Measurements from ENCODE around the gene FAM89B.

FAM89B gene

GRCh38 chr11:65573391-65574079, 1.2 kb downstream of the FAM89B start:
- no peak for DNase-seq (ENCODE audit: low read depth)

GRCh38 chr11:65574109-65574810, 1.9 kb downstream of the FAM89B start:
- DNase-seq (ENCODE audit: low read depth): peak; percentile 86

DNA sequence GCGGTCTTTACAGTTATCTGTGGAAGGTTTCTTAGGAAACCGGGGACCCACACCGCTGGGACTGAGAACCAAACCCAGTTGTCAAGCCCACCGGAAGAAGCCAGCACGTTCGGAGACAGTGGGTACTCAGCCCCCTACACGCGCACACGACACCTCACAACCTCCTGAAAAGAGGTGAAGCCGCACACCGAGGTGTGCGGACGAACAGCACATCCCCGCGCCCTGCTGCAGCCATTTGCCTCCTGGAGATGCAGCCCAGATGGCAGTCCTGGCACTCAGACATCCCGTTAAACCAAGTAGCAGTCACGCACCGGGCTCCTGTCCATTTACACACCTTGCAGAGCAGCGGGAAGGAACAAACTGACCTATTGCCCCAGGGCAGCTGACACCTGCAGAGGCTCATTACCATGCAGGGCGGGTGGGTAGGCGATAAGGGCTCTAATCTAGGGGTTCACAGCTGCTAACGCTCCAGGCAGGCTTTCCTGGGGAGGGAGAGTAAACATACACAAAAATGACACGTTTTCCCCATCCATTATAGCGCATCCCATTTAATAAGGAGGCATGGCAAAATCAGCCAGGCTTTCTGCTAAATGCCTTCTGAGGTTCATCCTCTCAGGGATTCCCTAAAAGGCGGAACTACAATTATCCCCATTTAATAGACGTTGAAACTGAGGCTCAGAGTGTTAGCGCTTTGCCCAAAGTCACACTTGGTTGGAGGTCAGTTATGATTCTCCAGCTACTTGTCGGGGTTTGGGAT, 2.7 kb downstream of the FAM89B start:
- no peak for DNase-seq (ENCODE audit: low read depth)

DNA sequence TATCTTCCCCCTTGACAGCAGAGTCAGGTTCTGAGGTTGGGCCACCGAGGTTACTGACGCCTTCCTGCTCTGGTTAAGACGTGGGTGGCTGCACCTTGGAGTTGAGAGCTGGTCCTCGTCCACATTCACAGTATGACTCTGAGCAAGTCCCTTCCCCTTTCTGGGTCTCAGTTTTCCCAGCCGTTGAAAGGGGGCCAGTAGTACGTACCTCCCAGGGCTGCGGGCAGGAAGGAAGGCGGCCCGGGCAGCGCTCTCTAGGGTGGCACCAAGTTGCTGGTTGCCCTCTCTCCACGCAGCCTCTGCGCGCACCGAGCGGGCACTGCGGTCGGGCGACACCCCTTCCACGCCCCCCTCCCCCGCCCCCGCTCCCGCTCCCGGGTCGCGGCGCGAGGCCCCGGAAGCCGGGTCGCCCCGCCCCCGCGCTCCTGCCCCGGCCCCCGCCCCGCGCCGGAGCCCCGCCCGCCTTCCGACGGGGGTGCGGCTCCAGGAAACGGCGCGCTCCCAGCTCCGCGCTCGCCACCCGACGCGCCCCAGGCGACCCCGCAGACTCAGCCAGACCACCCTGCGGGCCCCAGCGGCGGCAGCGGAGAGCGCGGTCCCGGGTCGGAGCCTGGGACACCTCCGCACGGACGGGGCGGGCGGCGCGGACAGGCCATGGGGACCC, 3.4 kb downstream of the FAM89B start, which contains the start of gene EHBP1L1:
EHBP1L1 (plus strand) TSS at position 486 of the 664 bp plus-strand sequence. CDS start 250 bp downstream, outside the sequence.
- no peak for DNase-seq (ENCODE audit: low read depth)

DNA sequence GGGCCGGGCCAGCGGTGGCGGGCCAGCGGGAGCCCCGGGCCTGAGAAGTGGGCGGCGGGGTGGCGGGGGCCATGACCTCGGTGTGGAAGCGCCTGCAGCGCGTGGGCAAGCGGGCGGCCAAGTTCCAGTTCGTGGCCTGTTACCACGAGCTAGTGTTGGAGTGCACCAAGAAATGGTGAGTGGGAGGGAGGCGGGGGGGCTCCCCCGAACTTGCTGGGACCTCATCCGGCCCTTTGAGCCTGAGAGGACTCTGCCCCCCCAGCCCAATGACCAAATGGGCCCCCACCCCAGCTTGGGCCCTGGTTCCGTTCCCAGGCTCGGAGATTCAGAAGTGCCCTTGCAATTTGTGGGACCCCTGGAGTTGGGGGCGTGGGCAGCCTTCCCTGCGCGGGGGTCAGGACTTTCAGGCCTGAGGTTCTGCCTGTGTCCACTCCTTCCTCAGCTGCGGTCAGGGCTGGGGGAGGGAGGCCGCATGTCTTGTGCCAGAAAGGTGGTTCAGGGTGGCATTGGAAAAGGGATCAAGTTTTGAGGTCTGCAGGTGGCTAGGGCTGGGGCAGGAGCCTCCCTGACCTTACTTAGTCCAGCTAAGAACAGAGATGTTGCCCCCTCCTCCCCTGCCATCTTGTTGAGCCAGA, 4.0 kb downstream of the FAM89B start:
- DNase-seq (ENCODE audit: low read depth): no peak

- DNase-seq (ENCODE audit: low read depth): no peak
These were observed 4.8 kb downstream of the FAM89B start for GRCh38 chr11:65576867-65577755.

GRCh38 chr11:65577756-65578109, 5.4 kb downstream of the FAM89B start:
- DNase-seq (ENCODE audit: low read depth): no peak

DNA sequence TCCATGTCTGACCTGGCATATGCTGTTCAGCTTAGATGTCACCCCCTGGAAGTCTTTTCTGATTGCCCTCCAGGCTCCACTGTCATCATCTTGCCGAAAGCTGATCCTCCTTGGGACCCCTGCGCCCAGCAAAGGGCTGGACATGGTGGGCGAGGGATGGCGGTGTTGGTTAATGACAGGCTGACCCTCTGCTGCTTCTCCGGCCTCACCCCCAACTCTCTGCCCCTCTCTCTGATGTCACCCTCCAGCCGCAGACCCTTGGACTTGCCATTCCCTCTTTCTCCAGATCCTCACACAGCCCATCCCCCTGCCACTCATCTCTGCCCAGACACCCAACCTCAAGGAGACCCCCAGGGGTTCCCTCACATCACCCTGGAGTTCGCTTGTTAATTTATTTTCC, 5.8 kb downstream of the FAM89B start:
- no peak for DNase-seq (ENCODE audit: low read depth)

- no peak for DNase-seq (ENCODE audit: low read depth)
These were observed 6.3 kb downstream of the FAM89B start for GRCh38 chr11:65578667-65579066.

DNA sequence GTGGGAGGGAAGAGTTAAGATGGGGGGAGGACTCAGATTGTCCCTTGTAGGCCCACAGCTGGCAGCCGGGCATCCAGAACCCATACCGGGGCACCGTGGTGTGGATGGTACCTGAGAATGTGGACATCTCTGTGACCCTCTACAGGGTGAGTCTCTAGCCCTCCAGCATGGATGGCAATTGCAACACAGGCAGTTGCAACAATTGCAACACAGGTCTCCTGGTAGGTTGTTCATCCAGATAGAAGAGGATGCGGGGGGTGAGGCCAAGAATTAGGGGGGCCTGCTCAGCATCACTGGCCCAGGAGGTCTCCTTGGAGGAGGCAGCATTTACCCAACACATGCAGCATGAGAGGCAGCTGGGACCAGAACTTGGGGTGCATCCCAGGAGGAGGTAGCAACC, 7.0 kb downstream of the FAM89B start:
- no peak for DNase-seq (ENCODE audit: low read depth)

GRCh38 chr11:65580031-65580692, 7.8 kb downstream of the FAM89B start:
- no peak for DNase-seq (ENCODE audit: low read depth)

DNA sequence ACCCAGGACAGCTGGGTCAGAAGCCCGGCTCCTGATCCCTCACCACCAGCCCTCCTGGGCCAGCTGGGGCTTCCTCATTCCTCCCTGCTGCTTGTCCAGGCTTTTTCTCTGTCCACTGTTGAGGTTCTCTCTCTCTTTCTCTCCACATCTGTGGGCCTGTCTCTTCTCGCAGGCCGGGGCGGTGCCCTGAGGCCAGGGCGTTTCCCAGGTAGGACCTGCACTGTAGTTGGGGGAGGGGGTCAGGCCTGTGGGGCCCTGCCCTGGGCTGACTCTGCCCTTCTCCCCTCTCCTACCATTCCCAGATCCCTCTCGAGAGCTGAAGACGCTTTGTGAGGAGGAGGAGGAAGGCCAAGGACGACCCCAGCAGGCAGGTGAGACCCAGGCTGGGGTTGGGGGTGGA, 8.4 kb downstream of the FAM89B start:
- DNase-seq (ENCODE audit: low read depth): no peak

DNA sequence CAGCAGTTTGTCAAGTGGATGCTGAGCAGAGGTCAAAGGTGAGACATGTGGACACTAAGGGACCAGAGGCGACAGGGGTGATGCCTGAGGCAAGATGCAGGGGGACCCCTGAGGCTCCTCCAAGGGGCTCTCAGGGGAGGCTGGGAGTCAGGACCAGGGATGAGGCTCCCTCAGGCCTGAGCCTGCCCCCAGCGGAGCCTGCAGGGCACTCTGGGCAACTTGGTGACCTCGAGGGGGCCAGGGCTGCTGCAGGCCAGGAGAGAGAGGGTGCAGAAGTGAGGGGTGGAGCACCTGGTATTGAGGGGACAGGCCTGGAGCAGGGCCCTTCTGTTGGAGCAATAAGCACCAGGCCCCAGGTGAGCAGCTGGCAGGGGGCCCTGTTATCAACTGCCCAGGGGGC, 9.6 kb downstream of the FAM89B start:
- no peak for DNase-seq (ENCODE audit: low read depth)

DNA sequence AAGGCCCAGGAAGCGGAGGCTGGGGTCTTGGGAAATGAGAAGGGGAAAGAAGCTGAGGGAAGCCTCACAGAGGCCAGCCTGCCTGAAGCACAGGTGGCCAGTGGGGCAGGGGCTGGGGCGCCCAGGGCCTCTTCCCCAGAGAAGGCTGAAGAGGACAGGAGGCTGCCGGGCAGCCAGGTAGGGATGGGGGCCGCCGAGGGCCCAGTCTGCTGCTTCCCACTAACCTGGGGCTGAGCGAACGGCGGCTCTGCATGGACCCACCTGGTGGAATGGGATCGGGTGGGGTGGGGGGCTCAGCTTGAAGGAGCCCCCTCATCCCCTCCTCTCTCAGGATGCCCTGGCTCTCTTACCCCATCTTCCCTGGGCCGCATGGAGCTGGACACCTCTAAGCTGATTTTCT, 11.3 kb downstream of the FAM89B start:
- DNase-seq (ENCODE audit: low read depth): no peak

GRCh38 chr11:65584106-65584505, 11.8 kb downstream of the FAM89B start:
- DNase-seq (ENCODE audit: low read depth): no peak

DNA sequence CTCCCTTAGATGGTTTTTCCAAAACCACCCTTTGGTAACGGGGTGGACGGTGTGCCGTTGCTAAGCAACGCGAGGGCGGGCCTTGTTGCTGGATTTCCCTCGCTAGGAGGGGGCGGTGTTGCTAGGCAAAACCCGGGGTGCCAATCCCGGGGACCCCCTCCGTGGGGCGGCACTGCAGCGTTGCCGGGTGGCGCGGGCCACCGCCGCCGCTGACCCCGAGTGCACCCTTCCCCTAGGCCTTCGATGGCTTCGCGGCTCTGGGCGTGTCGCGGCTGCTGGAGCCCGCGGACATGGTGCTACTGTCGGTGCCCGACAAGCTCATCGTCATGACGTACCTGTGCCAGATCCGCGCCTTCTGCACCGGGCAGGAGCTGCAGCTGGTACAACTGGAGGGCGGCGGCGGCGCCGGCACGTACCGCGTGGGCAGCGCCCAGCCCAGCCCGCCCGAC, 12.4 kb downstream of the FAM89B start:
- no peak for DNase-seq (ENCODE audit: low read depth)

DNA sequence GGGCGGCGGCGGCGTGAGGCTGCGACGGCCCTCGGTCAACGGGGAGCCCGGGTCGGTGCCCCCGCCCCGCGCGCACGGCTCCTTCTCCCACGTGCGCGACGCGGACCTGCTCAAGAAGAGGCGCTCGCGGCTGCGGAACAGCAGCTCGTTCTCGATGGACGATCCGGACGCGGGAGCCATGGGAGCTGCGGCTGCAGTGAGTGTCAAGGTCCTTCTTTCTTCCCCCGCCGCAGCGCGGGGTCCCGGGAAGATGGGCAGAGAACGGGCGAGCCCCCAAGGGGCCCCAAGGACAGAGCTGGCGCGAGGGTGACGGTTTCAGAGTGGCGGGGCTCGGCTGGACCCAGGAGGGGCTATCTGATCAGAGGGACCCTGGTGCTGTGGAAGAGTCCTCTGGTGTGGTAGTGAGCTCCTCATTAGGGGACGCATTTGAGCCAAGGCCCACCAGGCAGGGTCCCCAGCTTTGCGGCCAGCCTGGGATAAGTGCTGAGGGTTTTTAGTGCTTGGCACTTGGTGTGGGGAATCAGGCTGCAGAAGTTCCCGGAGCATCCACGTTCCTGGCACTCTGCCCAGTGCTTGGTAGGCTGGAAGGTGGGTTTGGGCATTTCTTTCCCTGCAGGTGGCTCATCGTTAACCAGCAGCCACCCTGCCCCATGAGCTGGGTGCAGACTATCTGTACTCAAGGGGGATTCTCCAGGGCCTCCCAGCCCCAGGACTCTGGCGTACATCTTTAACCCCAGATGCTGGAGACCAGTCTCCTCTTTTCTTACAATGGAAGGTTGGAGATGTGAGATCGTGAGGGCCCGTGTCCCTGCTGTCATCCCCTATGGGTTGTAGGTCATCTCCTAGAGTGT, 13.3 kb downstream of the FAM89B start:
- DNase-seq (ENCODE audit: low read depth): no peak

- no peak for DNase-seq (ENCODE audit: low read depth)
These were observed 13.9 kb downstream of the FAM89B start for GRCh38 chr11:65586247-65586630.

GRCh38 chr11:65586676-65587075, 14.3 kb downstream of the FAM89B start:
- DNase-seq (ENCODE audit: low read depth): no peak
